ENCODE results near the gene NOS2.

- TF ChIP-seq CTCF (IDR thresholded peaks at IDR 0.05) (no peak), POLR2A (IDR thresholded peaks at IDR 0.05) (no peak)
These were observed 17.4 kb upstream of the NOS2 start for GRCh38 chr17:27817731-27818130.

Data from gastroesophageal sphincter (tissue), 3 donors.